HG03571 (cell line): Measurements from ENCODE around the gene B4GALNT2.

Source experiments
- ATAC-seq: cut with Tn5 transposase; IDR thresholded peaks from one replicate; pipeline ENCODE4 v1.9.1; 2021; ENCODE audit not compliant: unreplicated experiment

The B4GALNT2 gene

GRCh38 chr17:49203796-49204195 is 71.2 kb downstream of the B4GALNT2 start:
- no peak for ATAC-seq

GRCh38 chr17:49204516-49204915 is 71.9 kb downstream of the B4GALNT2 start:
- no peak for ATAC-seq

GRCh38 chr17:49209061-49209571 is 76.5 kb downstream of the B4GALNT2 start:
- ATAC-seq, result no peak

- peak; percentile 64 for ATAC-seq
These were observed 77.8 kb downstream of the B4GALNT2 start, which contains the start of the genes ABI3 and GNGT2 for GRCh38 chr17:49210158-49211029. Gene ABI3 (plus strand): TSS chr17:49210707. CDS start chr17:49210725, 18 bp downstream. Gene GNGT2 (minus strand): TSS chr17:49210574. CDS start chr17:49207422, 3,152 bp downstream.

GRCh38 chr17:49213399-49213798 is 80.8 kb downstream of the B4GALNT2 start:
- ATAC-seq, result no peak

GRCh38 chr17:49213847-49214246 is 81.3 kb downstream of the B4GALNT2 start:
- no peak for ATAC-seq

GRCh38 chr17:49214676-49215360 is 82.2 kb downstream of the B4GALNT2 start:
- no peak for ATAC-seq

- no peak for ATAC-seq
These were observed 83.9 kb downstream of the B4GALNT2 start for GRCh38 chr17:49216482-49216881.

- no peak for ATAC-seq
These were observed 84.5 kb downstream of the B4GALNT2 start for GRCh38 chr17:49216953-49217650.

GRCh38 chr17:49217651-49218413 is 85.3 kb downstream of the B4GALNT2 start:
- no peak for ATAC-seq

GRCh38 chr17:49218941-49219913 is 86.7 kb downstream of the B4GALNT2 start:
- peak; percentile 44 for ATAC-seq

GRCh38 chr17:49219987-49220386 is 87.4 kb downstream of the B4GALNT2 start:
- no peak for ATAC-seq

- no peak for ATAC-seq
These were observed 90.6 kb downstream of the B4GALNT2 start for GRCh38 chr17:49223168-49223516.

GRCh38 chr17:49223517-49224197 is 91.1 kb downstream of the B4GALNT2 start:
- ATAC-seq, result no peak

GRCh38 chr17:49224198-49224996 is 91.8 kb downstream of the B4GALNT2 start:
- ATAC-seq, result no peak

- no peak for ATAC-seq
These were observed 92.4 kb downstream of the B4GALNT2 start for GRCh38 chr17:49224997-49225337.

GRCh38 chr17:49225554-49226236 is 93.1 kb downstream of the B4GALNT2 start:
- no peak for ATAC-seq
